GM23338 (cell line): ENCODE data around the gene ADCY7. TPM values are rescaled to one million over a fixed set of nuclear protein-coding genes. Genes with fewer than 3 reads are reported as not detected.

Experiments used
- ATAC-seq: fragments of 200-7000 bp; cut with Tn5 transposase; 3 replicates; pipeline ENCODE4 v1.9.1; 2020
- DNase-seq: peaks from one replicate; pipeline ENCODE4 v3.0.0-alpha.2; 2015; ENCODE audit warnings: low spot score
- H2AFZ ChIP-seq: fragments of 200-600 bp; sonication (generic); 2 replicates; pipeline ENCODE4 v1.8.0; 2016; ENCODE audit warnings: antibody characterized with exemption, mild to moderate bottlenecking, moderate library complexity
- H3F3A ChIP-seq: fragments of 200-600 bp; sonication (generic); replicated peaks from 2 replicates; pipeline ENCODE4 v1.8.0; 2017; ENCODE audit warnings: antibody characterized with exemption, mixed run types, low read depth
- H3K27ac ChIP-seq: fragments of 200-600 bp; sonication (generic); 2 replicates; pipeline ENCODE4 v1.6.1; 2016; ENCODE audit warnings: low read depth
- H3K27me3 ChIP-seq: fragments of 200-600 bp; sonication (generic); 2 replicates; pipeline ENCODE4 v1.8.0; 2016; ENCODE audit warnings: mild to moderate bottlenecking, mixed run types, moderate library complexity; ENCODE audit not compliant: insufficient read depth
- H3K36me3 ChIP-seq: fragments of 200-600 bp; sonication (generic); 2 replicates; pipeline ENCODE4 v1.8.0; 2016; ENCODE audit warnings: mild to moderate bottlenecking; ENCODE audit not compliant: insufficient read depth
- H3K4me1 ChIP-seq: fragments of 200-600 bp; sonication (generic); 2 replicates; pipeline ENCODE4 v1.8.0; 2016; ENCODE audit warnings: mild to moderate bottlenecking, moderate library complexity; ENCODE audit not compliant: insufficient read depth
- H3K4me2 ChIP-seq: fragments of 200-600 bp; sonication (generic); 2 replicates; pipeline ENCODE4 v1.7.1; 2017; ENCODE audit warnings: mixed run types
- H3K4me3 ChIP-seq: fragments of 200-600 bp; sonication (generic); 2 replicates; pipeline ENCODE4 v1.6.1; 2016; ENCODE audit warnings: mixed run types
- H3K79me2 ChIP-seq: fragments of 200-600 bp; sonication (generic); replicated peaks from 2 replicates; pipeline ENCODE4 v1.8.0; 2017; ENCODE audit warnings: mild to moderate bottlenecking; ENCODE audit not compliant: insufficient read depth
- H3K9me2 ChIP-seq: fragments of 200-600 bp; sonication (generic); 2 replicates; pipeline ENCODE4 v1.8.0; 2017; ENCODE audit not compliant: insufficient read depth
- H4K20me1 ChIP-seq: fragments of 200-600 bp; sonication (generic); replicated peaks from 2 replicates; pipeline ENCODE4 v1.8.0; 2017; ENCODE audit warnings: mild to moderate bottlenecking; ENCODE audit not compliant: insufficient read depth
- H3K27ac Mint-ChIP-seq: 2 replicates; pipeline ENCODE4 v1.8.0; 2020; ENCODE audit warnings: inconsistent platforms, mild to moderate bottlenecking, moderate library complexity, mixed read lengths
- H3K27me3 Mint-ChIP-seq: 3 replicates; pipeline ENCODE4 v1.8.0; 2022; ENCODE audit warnings: low read depth, mild to moderate bottlenecking, moderate library complexity, mixed read lengths, inconsistent platforms; ENCODE audit not compliant: insufficient read depth, poor library complexity
- H3K36me3 Mint-ChIP-seq: 3 replicates; pipeline ENCODE4 v1.8.0; 2021; ENCODE audit warnings: low read depth, mild to moderate bottlenecking, inconsistent platforms, moderate library complexity, mixed read lengths
- H3K4me1 Mint-ChIP-seq: 3 replicates; pipeline ENCODE4 v1.8.0; 2020; ENCODE audit warnings: mild to moderate bottlenecking, inconsistent platforms, mixed read lengths
- H3K4me3 Mint-ChIP-seq: 3 replicates; pipeline ENCODE4 v1.8.0; 2021; ENCODE audit warnings: moderate library complexity, mild to moderate bottlenecking, inconsistent platforms, mixed read lengths
- H3K9me3 Mint-ChIP-seq: 3 replicates; pipeline ENCODE4 v1.8.0; 2020; ENCODE audit warnings: moderate library complexity, mild to moderate bottlenecking, inconsistent platforms, mixed read lengths
- CTCF ChIP-seq, 2 experiments: fragments of 200-600 bp in 1 of 2; sonication (generic) in 1 of 2; conservative IDR thresholded peaks; 2 replicates each; pipeline versions ENCODE4 v1.5.1 to v1.6.1; 2016 to 2017; ENCODE audit warnings: antibody characterized with exemption in 2 of 2, low read depth in 2 of 2, mild to moderate bottlenecking in 2 of 2, moderate library complexity in 1 of 2
- ETS1 ChIP-seq: IDR thresholded peaks from 2 replicates; pipeline ENCODE4 v1.6.1; 2016; ENCODE audit warnings: antibody characterized with exemption
- POLR2AphosphoS5 ChIP-seq: IDR thresholded peaks from 2 replicates; pipeline ENCODE4 v1.6.1; 2016; ENCODE audit warnings: antibody characterized with exemption, low read depth
- REST ChIP-seq: IDR thresholded peaks from one replicate; pipeline ENCODE4 v1.6.1; 2018; ENCODE audit warnings: antibody characterized with exemption; ENCODE audit not compliant: unreplicated experiment
- STAT1 ChIP-seq: IDR thresholded peaks from one replicate; pipeline ENCODE4 v1.6.1; 2016; ENCODE audit warnings: antibody characterized with exemption; ENCODE audit not compliant: unreplicated experiment
- ZNF114 ChIP-seq: fragments of 250-450 bp; sonication (Bioruptor Pico); IDR thresholded peaks from 2 replicates; pipeline ENCODE4 v1.5.0; 2020; ENCODE audit warnings: mild to moderate bottlenecking, moderate library complexity
- polyA plus RNA-seq: library from polyadenylated mRNA; unstranded; fragments of >200 nt; fragmentation: Nextera tagmentation; extraction: Ambion mirVana; gene quantifications from 2 replicates; pipeline ENCODE4 v1.2.1, GENCODE V29; 2016
- total RNA-seq: library from RNA; depleted of rRNA; stranded (reverse); fragments of >200 nt; shearing (Covaris generic); gene quantifications from 2 replicates; pipeline ENCODE4 v1.2.3, GENCODE V29; 2014
- TF ChIP-seq, protein P1 (sequence below): fragments of 250-450 bp; sonication (Bioruptor Pico); IDR thresholded peaks from 2 replicates; pipeline ENCODE4 v1.5.0; 2020; ENCODE audit warnings: mild to moderate bottlenecking, moderate library complexity

Gene ADCY7
- total and polyA plus RNA-seq, 2 experiments from 2014 or later, result 2.4 to 10.5 TPM

DNA sequence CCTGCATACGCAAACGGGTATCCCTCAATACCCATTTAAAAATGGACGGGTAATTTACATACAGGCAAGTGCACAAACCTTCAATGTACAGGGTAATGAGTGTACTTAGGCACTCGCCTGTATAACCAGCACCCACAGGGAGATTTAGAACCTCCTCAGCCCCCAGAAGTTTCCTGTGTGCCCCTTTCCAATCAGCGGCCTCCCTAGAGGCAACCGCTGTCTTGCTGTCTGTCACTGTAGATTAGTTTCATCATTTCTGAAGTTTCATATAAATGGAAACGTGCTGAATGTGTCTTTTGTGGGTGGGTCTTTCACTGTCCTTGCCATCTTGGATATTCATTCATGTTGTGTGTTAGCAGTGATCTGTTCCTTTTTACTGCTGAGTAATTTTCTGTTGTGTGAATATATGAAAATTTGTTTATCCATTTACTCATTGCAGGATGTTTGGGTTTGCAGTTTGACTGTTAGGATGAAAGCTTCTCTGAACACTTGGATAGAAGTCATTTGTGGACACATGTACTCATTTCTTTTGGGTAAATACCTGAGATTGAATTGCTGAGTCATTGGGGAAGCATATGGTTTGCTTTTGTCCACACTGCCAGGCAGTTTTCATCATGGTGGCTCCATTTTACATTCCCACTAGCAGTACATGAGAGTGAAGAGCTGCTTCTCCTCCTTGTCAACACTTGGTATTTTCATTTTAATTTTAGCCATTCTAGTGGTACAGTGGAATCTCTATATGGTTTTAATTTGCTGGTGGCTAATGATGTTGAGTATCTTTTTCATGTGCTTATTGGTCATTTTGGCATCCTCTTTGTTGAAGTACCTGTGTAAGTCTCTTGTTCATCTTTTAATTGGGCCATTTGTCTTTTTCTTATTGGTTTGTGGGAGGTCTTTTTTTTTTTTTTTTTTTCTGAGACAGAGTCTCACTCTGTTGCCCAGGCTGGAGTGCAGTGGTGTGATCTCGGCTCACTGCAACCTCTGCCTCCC is 2.1 kb upstream of the ADCY7 start:
- Histone ChIP-seq H3K4me3 (no peak overlapping the region), H3K9me2 (no peaks in the 10 kb centered on the region), H3K27me3 (no peaks in the 10 kb centered on the region), H3K27ac (no peak overlapping the region), H3K4me2 (no peak overlapping the region), H3K79me2 (no peaks in the 10 kb centered on the region), H3F3A (no peaks in the 10 kb centered on the region), H3K4me1 (peaks cover 7% of the 10 kb centered on the region; the same call in 1 of the 2 replicates), H4K20me1 (no peaks in the 10 kb centered on the region), H2AFZ (no peak overlapping the region), H3K36me3 (no peaks in the 10 kb centered on the region)
- no peaks in the 10 kb centered on the region for H3K36me3 Mint-ChIP-seq
- peaks cover 21% of the 10 kb centered on the region for H3K4me1 Mint-ChIP-seq
- no peak overlapping the region for H3K27ac Mint-ChIP-seq
- TF ChIP-seq STAT1 (no peak), ETS1 (no peak), POLR2AphosphoS5 (no peak), ZNF114 (CRISPR knock-in tag) (no peak), REST (no peak)
- H3K9me3 Mint-ChIP-seq, result no peaks in the 10 kb centered on the region
- peaks cover 13% of the 10 kb centered on the region for H3K27me3 Mint-ChIP-seq
- ATAC-seq (no peak), DNase-seq (no peak)
- no peak overlapping the region; the same call in 2 of the 3 replicates for H3K4me3 Mint-ChIP-seq

DNA sequence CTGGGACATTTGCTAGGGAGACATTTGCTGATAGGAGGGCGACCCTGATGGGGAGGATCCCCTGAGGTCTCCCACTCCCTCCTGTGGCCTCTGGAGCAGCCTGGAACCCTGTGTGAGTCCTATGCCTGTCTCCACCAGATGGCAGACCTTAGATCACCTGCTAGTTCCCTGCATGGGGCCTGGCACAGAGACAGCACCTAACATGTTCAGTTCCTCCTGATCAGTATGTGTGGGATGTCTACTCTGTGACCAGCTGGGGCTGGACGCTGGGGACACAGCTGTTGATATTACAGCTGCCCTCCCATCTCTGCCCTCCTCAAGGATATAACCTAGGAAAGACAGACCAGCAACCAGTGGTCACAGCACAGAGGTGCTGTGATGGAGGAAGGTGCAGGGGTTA is 1.1 kb upstream of the ADCY7 start:
- no peak overlapping the region for H3K4me3 ChIP-seq
- H3K27ac Mint-ChIP-seq, result no peak overlapping the region

More for the DNA sequence above, 1.1 kb upstream of the ADCY7 start:
- Histone ChIP-seq H3K4me2 (no peak overlapping the region), H3K27ac (no peak overlapping the region), H3K36me3 (no peaks in the 10 kb centered on the region), H3K9me2 (no peaks in the 10 kb centered on the region), H3K79me2 (no peaks in the 10 kb centered on the region), H3F3A (no peaks in the 10 kb centered on the region), H3K4me1 (peaks cover 7% of the 10 kb centered on the region; the same call in 1 of the 2 replicates), H4K20me1 (no peaks in the 10 kb centered on the region), H2AFZ (no peak overlapping the region), H3K27me3 (no peaks in the 10 kb centered on the region)
- Mint-ChIP-seq H3K4me3 (no peak overlapping the region), H3K27me3 (peaks cover 11% of the 10 kb centered on the region), H3K36me3 (no peaks in the 10 kb centered on the region), H3K9me3 (no peaks in the 10 kb centered on the region), H3K4me1 (peaks cover 14% of the 10 kb centered on the region)
- no peak for TF ChIP-seq ZNF114 (CRISPR knock-in tag)
- TF ChIP-seq CTCF (conservative IDR thresholded peaks at IDR 0.05; ENCODE audit: low read depth in 2 of 2), result peak in 1 of 2 experiments; percentile 40; a peak in 3 of 4 replicates
- TF ChIP-seq, protein P1, sequence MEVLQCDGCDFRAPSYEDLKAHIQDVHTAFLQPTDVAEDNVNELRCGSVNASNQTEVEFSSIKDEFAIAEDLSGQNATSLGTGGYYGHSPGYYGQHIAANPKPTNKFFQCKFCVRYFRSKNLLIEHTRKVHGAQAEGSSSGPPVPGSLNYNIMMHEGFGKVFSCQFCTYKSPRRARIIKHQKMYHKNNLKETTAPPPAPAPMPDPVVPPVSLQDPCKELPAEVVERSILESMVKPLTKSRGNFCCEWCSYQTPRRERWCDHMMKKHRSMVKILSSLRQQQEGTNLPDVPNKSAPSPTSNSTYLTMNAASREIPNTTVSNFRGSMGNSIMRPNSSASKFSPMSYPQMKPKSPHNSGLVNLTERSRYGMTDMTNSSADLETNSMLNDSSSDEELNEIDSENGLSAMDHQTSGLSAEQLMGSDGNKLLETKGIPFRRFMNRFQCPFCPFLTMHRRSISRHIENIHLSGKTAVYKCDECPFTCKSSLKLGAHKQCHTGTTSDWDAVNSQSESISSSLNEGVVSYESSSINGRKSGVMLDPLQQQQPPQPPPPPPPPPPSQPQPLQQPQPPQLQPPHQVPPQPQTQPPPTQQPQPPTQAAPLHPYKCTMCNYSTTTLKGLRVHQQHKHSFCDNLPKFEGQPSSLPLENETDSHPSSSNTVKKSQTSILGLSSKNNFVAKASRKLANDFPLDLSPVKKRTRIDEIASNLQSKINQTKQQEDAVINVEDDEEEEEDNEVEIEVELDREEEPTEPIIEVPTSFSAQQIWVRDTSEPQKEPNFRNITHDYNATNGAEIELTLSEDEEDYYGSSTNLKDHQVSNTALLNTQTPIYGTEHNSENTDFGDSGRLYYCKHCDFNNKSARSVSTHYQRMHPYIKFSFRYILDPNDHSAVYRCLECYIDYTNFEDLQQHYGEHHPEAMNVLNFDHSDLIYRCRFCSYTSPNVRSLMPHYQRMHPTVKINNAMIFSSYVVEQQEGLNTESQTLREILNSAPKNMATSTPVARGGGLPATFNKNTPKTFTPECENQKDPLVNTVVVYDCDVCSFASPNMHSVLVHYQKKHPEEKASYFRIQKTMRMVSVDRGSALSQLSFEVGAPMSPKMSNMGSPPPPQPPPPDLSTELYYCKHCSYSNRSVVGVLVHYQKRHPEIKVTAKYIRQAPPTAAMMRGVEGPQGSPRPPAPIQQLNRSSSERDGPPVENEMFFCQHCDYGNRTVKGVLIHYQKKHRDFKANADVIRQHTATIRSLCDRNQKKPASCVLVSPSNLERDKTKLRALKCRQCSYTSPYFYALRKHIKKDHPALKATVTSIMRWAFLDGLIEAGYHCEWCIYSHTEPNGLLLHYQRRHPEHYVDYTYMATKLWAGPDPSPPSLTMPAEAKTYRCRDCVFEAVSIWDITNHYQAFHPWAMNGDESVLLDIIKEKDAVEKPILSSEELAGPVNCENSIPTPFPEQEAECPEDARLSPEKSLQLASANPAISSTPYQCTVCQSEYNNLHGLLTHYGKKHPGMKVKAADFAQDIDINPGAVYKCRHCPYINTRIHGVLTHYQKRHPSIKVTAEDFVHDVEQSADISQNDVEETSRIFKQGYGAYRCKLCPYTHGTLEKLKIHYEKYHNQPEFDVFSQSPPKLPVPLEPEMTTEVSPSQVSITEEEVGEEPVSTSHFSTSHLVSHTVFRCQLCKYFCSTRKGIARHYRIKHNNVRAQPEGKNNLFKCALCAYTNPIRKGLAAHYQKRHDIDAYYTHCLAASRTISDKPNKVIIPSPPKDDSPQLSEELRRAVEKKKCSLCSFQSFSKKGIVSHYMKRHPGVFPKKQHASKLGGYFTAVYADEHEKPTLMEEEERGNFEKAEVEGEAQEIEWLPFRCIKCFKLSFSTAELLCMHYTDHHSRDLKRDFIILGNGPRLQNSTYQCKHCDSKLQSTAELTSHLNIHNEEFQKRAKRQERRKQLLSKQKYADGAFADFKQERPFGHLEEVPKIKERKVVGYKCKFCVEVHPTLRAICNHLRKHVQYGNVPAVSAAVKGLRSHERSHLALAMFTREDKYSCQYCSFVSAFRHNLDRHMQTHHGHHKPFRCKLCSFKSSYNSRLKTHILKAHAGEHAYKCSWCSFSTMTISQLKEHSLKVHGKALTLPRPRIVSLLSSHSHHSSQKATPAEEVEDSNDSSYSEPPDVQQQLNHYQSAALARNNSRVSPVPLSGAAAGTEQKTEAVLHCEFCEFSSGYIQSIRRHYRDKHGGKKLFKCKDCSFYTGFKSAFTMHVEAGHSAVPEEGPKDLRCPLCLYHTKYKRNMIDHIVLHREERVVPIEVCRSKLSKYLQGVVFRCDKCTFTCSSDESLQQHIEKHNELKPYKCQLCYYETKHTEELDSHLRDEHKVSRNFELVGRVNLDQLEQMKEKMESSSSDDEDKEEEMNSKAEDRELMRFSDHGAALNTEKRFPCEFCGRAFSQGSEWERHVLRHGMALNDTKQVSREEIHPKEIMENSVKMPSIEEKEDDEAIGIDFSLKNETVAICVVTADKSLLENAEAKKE (CRISPR knock-in tag), result no peak
- DNase-seq, result no peak
- ATAC-seq, result peak; percentile 54
